Stimulated activated CD8-positive, alpha-beta memory T cell treated with anti-CD3 and anti-CD28 coated beads, Interleukin-15, amount 100 ng/mL, for 1 hour (primary cell): Measurements from ENCODE around the gene TFEB.

Experiments
- DNase-seq: peaks from one replicate; pipeline ENCODE4 v3.0.0-alpha.2; 2020; ENCODE audit warnings: low read depth

The TFEB gene

GRCh38 chr6:41722969-41723529 is 12.4 kb downstream of the TFEB start:
- no peak for DNase-seq

GRCh38 chr6:41721414-41721813 is 14.0 kb downstream of the TFEB start:
- DNase-seq, result no peak

DNA sequence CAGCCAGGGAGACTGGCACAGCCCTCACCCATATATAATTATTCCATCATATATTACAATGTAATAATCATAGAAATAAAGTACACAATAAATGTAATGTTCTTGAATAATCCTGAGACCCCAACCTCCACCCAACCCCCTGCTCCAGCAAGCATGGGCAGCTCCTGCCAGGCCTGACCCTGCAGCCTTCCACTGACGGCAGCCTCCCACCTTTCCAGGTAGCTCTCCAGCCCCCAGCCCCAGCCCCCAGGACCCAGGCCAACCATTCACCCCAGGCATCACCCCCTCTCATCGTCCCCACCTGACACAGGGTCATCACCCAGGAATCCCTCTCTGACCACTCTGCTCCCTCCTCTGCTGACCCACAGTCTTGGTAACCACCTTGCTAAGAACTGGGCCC is 14.6 kb downstream of the TFEB start:
- DNase-seq, result no peak

DNA sequence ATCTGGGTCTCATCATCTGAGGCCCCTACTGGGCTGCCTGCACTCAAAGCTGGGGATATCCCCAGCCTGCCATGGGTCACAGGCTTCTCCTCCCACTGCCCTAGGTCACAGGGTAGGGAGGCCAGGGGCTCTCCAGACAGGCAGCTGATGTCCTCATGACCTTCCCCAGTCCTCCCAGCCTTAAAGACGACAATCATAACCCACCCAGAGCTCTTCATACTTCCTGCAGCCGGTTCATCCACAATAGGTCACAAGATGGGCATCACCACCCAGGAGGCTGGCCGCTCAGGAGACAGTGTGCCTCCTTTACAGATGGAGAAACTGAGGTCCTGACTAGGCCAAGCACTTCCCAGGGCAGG is 15.2 kb downstream of the TFEB start:
- DNase-seq, result no peak

DNA sequence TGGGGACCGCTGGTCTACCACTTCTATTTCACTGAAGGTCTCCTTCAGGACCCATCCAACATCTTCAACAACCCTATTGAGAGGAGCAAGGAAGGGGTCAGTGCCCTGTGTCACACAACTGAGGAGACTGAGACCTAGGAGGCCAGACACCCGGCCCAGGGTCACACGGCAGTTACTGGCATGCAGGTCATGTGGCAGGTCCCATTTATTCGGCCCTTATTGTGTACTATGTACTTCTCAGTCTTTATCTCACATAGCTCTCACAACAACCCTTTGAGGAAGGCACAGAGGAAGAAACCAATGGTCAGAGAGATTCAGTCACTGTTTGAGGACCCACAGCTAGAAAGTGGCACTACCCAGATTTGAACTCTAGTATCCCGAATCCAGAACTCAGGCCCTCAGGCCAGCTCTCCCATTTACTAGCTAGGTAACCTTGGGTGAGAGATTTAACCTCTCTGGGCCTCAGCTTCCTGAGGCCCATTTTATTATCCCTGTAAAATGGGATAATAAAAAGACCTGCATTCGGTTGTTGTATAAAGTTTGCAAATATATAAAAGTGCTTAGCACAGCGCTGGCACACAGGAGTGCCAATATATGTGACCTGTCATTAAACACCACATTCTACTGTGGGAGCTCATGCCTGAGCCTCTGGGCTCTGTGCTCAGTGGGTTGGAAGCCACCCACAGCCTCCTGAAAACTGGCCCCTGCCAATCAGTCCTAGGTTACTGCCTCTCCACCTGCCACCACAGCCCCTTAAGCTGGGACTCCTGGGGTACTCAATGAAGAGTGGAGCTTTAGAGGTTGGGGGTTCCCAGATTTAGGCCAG is 15.8 kb downstream of the TFEB start:
- no peak for DNase-seq

- no peak for DNase-seq
These were observed 16.6 kb downstream of the TFEB start for GRCh38 chr6:41718828-41719227.

DNA sequence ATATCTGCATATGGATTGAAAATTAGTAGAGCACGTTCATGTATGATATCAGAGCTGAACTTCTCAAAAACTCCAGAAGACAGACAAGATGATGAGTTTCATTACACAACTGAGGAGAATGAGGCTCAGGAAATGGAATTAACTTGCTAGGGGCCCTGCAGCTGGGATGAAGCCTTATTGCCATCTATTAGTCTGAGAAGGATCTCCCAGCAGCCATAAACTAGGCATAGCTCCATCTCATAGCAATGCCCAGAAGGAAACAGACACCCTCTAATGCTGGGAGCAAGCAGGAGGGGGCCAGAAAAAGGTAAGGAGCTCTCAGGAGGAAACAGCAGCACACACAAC is 18.0 kb downstream of the TFEB start:
- no peak for DNase-seq

GRCh38 chr6:41716516-41717391 is 18.7 kb downstream of the TFEB start:
- DNase-seq, result no peak

DNA sequence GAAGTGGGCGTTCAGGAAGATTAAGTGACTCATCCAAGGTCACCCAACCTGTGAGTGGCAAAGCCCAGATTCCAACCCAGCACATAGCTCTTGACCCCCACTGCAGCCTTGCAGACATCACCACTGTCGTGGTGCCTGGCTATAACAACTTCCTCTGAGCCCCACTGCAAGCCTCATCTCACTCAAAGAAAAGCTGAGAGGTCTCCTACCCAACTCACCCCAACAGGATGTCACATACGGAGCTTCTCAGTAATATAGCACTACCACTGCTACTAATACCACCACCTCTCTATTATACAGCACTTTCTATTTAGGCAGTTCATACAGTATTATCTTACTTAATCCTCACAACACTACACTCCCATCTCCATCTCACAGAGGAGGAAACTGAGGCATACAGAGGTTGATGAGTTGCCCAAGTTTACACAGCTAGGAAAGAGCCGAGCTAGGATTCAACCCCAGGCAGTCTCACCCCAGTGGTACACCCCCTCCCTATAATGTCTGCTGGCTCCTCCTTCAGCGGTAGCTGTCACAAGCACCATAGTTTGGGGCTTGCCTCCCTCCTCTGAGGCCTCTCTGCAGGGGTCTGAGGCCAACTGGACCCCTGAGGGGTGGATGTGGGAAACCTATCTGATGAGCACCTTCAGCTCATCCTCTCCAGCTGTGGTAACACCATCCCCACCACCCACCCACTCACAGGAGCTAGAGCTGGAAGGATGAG is 19.5 kb downstream of the TFEB start:
- no peak for DNase-seq

- DNase-seq, result no peak
These were observed 20.7 kb downstream of the TFEB start for GRCh38 chr6:41714556-41715273.

GRCh38 chr6:41713650-41714291 is 21.6 kb downstream of the TFEB start:
- DNase-seq, result no peak

GRCh38 chr6:41713159-41713649 is 22.2 kb downstream of the TFEB start:
- DNase-seq, result no peak

DNA sequence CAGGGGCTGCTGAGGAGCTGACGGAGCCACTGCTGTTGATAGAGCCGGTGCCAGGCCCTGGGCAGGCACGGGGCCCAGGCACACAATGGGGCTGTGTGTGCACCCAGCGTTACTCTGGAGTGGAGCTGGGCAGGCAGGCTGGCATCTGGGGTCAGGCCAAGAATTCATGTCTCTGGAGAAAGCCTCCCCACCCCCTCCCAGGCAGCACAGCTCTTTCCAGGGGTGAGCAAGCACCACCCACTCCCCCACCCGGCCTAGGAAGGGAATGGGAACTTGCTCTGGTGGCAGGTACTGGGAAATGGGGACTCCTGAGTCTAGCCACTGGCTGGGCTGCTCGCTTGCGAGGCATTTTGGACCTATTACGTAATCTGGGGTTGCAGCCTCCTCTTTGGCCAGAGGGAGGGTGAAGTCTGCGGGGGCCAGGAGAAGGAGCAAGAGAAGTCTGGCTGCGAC is 22.7 kb downstream of the TFEB start:
- no peak for DNase-seq

DNA sequence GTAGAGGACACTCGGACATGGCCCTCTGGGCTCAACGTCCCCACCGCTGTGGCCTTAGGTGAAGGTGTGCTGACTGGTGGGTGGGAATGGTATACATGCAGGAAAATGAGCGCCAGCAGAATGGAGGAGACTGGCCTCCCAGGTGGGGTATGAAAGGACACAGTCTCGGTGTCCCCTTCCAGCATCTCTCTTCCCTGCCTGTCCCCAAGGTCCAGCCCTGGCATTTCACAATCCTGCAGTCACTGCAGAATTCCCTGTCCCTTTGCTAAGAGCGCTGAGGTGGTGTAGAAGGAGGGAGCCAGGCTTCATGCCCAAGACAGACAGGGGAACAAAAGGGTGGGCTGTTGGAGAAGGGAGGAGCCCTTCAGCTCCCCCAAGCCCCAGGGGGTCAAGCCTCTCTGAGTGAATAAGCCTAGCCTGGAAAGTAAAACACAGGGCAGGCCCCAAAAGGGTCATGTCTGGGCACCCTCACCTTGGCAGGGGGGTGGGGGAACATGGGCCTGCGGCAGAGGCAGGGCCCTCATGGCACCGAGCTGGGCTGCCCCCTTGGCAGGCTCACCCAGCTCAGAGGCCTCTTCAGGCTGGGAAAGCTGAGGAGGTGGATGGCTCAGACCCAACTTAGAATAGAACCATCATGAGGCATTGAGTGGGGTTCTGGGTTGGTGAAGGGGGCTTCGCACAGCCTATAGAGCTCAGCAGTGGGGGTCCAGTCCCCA is 23.9 kb downstream of the TFEB start:
- DNase-seq, result no peak

GRCh38 chr6:41709375-41709774 is 26.0 kb downstream of the TFEB start:
- DNase-seq, result no peak

GRCh38 chr6:41708856-41709255 is 26.6 kb downstream of the TFEB start:
- no peak for DNase-seq

DNA sequence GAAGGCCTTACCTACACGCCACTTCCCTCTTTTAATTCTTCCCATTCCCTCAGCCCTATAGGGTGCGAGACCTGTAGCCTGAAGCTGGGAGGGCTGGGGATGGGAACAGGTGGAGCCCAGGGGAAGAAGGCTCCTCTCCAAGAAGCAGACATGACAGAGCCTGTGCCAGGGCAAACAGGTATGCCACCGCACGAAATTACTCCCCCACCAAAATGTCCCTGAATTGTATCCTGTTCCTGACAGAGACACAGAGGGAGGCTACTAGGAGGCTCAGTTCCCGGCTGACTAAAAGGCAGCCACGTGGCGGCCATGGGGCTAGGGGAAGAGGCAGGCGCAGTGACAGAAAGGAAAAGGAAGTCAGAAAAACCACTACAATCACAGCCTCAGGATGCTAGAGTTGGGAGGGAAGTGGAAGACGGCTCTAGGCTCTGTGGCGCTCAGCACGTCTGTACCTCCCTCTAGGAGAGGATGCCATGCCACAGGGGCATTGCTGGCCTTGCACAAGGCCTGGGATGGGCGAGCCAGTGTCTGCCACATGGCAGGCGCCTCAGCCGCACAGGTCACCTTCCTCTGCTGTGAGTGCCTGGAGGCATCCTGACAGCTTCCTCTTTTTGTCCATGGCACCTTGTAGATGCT is 27.7 kb downstream of the TFEB start:
- DNase-seq, result no peak

DNA sequence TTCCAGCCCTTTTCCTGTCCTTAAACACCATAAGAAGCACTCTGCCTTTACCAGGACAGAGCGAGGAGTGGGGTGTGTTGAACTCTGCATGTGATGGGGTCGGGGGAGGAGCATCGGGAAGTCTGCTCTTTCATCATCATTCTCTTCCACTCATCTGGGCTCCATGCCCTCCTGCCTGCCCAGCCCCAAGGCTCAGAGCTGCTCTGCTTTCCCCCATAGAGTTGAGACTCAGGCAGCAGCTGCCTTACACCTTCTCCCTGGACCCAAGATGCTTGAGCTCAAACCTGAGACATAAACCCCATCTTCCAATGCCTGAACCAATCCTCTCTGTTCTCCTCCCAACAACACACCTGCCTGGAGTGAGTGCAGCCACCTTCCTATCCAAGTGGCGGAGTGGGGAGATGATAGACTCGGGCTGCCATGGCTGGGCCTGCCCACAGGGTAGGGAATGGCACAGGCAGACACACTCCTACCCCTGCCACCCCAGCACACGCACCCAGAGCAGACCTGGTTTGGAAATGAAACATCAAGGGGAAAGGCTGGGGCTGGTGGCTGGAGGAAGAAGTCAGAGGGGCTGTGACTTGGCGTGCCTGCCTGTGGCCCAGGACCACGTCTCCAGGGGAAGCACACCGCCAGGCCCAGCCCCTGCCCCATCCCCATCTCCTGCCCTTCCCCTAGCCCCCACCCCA is 28.4 kb downstream of the TFEB start:
- no peak for DNase-seq
